ENCODE results near the gene C3AR1. TPM values are rescaled to one million over a fixed set of nuclear protein-coding genes. Genes with fewer than 3 reads are reported as not detected.
"Not testable (repeated sequence)": the region's sequence is repeated elsewhere in the genome, so short reads cannot be mapped to it uniquely, and the experiment has no call there.

C3AR1 gene
- total RNA-seq, 1 experiment from 2014 or later = not detected

DNA sequence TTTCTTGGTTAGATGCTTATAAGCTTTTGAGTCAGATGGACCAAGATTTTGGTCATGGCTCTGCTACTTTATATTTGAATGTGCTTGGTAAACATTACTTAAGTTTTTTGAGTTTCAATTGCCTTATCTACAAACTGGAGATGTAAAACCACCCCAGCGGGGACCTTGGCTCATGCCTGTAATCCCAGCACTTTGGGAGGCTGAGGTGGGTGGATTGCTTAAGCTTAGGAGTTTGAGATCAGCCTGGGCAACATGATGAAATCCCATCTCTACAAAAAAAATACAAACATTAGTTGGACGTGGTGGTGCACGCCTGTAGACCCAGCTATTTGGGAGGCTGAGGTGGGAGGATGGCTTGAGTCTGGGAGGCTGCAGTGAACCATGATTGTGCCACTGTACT lies 27.1 kb upstream of the C3AR1 start:
- no peak for DNase-seq (ENCODE audit: low read depth, low spot score)
- ChIA-PET POLR2A (no interaction called here), CTCF (interaction anchor here (0.9 kb wide), 1 partner anchor 87 kb away, joined by 10 read pairs; no protein-coding TSS in a partner anchor)
- Histone ChIP-seq H3K36me3 (ENCODE audit: control insufficient read depth, insufficient read depth, low read length) (peaks cover 7% of the 10 kb centered on the region), H3K27ac (ENCODE audit: low read length) (no peak overlapping the region), H3K4me1 (ENCODE audit: control insufficient read depth, insufficient read depth, low read length) (no peaks in the 10 kb centered on the region), H3K27me3 (ENCODE audit: control insufficient read depth, insufficient read depth, low read length) (no peaks in the 10 kb centered on the region), H3K9me3 (ENCODE audit: control insufficient read depth, insufficient read depth, low read depth, low read length) (no peaks in the 10 kb centered on the region), H3K4me3 (ENCODE audit: low read depth in 2 of 2, low read length in 2 of 2) (no peak overlapping the region)
- in situ Hi-C loops (cut with HindIII; ENCODE audit: low pct_unique_long_range_greater_than_20kb, low sequenced_read_pairs) (no loop called here), intact Hi-C loops (cut with micrococcal nuclease; ENCODE audit: unreplicated experiment) (no loop called here)
- no TSS peak for BruUV-seq (replicated peaks)
- no peak for ATAC-seq
- TF ChIP-seq POLR2AphosphoS5 (IDR thresholded peaks at IDR 0.05; ENCODE audit: low read depth, low read length) (no peak), SIN3A (IDR thresholded peaks at IDR 0.05; ENCODE audit: borderline replicate concordance, insufficient read depth, low read depth, low read length) (no peak), TCF7L2 (IDR thresholded peaks at IDR 0.05; ENCODE audit: low read depth, low read length) (no peak)
- TF ChIP-seq, protein P1, sequence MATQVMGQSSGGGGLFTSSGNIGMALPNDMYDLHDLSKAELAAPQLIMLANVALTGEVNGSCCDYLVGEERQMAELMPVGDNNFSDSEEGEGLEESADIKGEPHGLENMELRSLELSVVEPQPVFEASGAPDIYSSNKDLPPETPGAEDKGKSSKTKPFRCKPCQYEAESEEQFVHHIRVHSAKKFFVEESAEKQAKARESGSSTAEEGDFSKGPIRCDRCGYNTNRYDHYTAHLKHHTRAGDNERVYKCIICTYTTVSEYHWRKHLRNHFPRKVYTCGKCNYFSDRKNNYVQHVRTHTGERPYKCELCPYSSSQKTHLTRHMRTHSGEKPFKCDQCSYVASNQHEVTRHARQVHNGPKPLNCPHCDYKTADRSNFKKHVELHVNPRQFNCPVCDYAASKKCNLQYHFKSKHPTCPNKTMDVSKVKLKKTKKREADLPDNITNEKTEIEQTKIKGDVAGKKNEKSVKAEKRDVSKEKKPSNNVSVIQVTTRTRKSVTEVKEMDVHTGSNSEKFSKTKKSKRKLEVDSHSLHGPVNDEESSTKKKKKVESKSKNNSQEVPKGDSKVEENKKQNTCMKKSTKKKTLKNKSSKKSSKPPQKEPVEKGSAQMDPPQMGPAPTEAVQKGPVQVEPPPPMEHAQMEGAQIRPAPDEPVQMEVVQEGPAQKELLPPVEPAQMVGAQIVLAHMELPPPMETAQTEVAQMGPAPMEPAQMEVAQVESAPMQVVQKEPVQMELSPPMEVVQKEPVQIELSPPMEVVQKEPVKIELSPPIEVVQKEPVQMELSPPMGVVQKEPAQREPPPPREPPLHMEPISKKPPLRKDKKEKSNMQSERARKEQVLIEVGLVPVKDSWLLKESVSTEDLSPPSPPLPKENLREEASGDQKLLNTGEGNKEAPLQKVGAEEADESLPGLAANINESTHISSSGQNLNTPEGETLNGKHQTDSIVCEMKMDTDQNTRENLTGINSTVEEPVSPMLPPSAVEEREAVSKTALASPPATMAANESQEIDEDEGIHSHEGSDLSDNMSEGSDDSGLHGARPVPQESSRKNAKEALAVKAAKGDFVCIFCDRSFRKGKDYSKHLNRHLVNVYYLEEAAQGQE (IDR thresholded peaks at IDR 0.05; ENCODE audit: insufficient read depth in 1 of 2, low read depth in 2 of 2, low read length in 1 of 2) = no peak
- TF ChIP-seq, protein P2, sequence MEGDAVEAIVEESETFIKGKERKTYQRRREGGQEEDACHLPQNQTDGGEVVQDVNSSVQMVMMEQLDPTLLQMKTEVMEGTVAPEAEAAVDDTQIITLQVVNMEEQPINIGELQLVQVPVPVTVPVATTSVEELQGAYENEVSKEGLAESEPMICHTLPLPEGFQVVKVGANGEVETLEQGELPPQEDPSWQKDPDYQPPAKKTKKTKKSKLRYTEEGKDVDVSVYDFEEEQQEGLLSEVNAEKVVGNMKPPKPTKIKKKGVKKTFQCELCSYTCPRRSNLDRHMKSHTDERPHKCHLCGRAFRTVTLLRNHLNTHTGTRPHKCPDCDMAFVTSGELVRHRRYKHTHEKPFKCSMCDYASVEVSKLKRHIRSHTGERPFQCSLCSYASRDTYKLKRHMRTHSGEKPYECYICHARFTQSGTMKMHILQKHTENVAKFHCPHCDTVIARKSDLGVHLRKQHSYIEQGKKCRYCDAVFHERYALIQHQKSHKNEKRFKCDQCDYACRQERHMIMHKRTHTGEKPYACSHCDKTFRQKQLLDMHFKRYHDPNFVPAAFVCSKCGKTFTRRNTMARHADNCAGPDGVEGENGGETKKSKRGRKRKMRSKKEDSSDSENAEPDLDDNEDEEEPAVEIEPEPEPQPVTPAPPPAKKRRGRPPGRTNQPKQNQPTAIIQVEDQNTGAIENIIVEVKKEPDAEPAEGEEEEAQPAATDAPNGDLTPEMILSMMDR (IDR thresholded peaks at IDR 0.05) = no peak

DNA sequence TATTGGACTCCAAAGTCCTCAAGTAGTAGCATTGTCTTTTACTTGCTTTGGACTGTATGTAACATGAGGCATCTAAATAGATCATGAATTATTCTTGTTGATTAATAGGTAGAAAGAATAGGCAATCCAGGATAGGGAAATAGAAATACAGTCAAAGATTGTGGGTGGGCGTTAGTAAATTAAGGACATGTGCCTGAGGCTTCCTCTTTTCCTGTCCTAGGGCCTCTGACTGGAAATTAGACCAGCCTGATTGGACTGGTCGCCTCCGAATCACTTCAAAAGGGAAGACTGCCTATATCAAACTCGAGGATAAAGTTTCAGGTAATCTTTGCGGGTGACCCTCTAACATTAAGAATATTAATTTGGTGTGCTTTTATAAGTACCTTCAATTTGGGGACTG lies 23.6 kb upstream of the C3AR1 start:
- ATAC-seq (no peak), DNase-seq (ENCODE audit: low read depth, low spot score) (no peak)
- Histone ChIP-seq H3K9me3 (ENCODE audit: control insufficient read depth, insufficient read depth, low read depth, low read length) (no peaks in the 10 kb centered on the region), H3K4me3 (ENCODE audit: low read depth in 2 of 2, low read length in 2 of 2) (no peak overlapping the region), H3K4me1 (ENCODE audit: control insufficient read depth, insufficient read depth, low read length) (no peaks in the 10 kb centered on the region), H3K36me3 (ENCODE audit: control insufficient read depth, insufficient read depth, low read length) (peaks cover 7% of the 10 kb centered on the region), H3K27ac (ENCODE audit: low read length) (no peak overlapping the region), H3K27me3 (ENCODE audit: control insufficient read depth, insufficient read depth, low read length) (no peaks in the 10 kb centered on the region)
- intact Hi-C loops (cut with micrococcal nuclease; ENCODE audit: unreplicated experiment) = no loop called here
- BruUV-seq (replicated peaks) = no TSS peak
- TF ChIP-seq SIN3A (IDR thresholded peaks at IDR 0.05; ENCODE audit: borderline replicate concordance, insufficient read depth, low read depth, low read length) = no peak
- TF ChIP-seq, protein P2 (IDR thresholded peaks at IDR 0.05) = no peak
- TF ChIP-seq, protein P1 (IDR thresholded peaks at IDR 0.05; ENCODE audit: insufficient read depth in 1 of 2, low read depth in 2 of 2, low read length in 1 of 2) = no peak
- no peak for TF ChIP-seq POLR2AphosphoS5 (IDR thresholded peaks at IDR 0.05; ENCODE audit: low read depth, low read length)
- POLR2A ChIA-PET = no interaction called here
- CTCF ChIA-PET = no interaction called here
- in situ Hi-C loops (cut with HindIII; ENCODE audit: low pct_unique_long_range_greater_than_20kb, low sequenced_read_pairs) = no loop called here

DNA sequence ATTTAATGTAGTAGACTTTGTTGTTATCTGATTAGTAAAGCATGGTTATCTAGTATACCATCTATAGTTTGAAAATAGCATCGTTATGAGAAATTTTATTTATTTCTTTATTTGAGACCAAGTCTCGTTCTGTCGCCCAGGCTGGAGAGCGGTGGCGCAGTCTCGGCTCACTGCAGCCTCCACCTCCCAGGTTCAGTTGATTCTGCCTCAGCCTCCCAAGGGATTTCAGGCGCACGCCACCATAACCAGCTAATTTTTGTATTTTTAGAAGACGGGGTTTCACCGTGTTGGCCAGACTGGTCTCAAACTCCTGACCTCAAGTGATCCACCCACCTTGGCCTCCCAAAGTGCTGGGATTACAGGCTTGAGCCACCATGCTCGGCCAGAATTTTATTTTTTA lies 23.1 kb upstream of the C3AR1 start:
- H3K36me3 ChIP-seq (ENCODE audit: control insufficient read depth, insufficient read depth, low read length); H3K9me3 ChIP-seq (ENCODE audit: control insufficient read depth, insufficient read depth, low read depth, low read length); POLR2A ChIA-PET; H3K27me3 ChIP-seq (ENCODE audit: control insufficient read depth, insufficient read depth, low read length); CTCF ChIA-PET; in situ Hi-C loops (cut with HindIII; ENCODE audit: low pct_unique_long_range_greater_than_20kb, low sequenced_read_pairs); DNase-seq (ENCODE audit: low read depth, low spot score); H3K4me1 ChIP-seq (ENCODE audit: control insufficient read depth, insufficient read depth, low read length); H3K27ac ChIP-seq (ENCODE audit: low read length); BruUV-seq (replicated peaks); intact Hi-C loops (cut with micrococcal nuclease; ENCODE audit: unreplicated experiment); H3K4me3 ChIP-seq (ENCODE audit: low read depth in 2 of 2, low read length in 2 of 2); ATAC-seq: not testable (repeated sequence)
